GM12801 (cell line): Measurements from ENCODE around the gene RPUSD4.

Experiments
- TF ChIP-seq, protein P1 (sequence below): IDR thresholded peaks from one replicate; pipeline ENCODE4 v1.5.1; 2011; ENCODE audit warnings: control low read depth; ENCODE audit not compliant: insufficient read length; ENCODE audit errors: extremely low read depth

The RPUSD4 gene

GRCh38 chr11:126207896-126208295 is 3.6 kb downstream of the RPUSD4 start:
- TF ChIP-seq, protein P1, sequence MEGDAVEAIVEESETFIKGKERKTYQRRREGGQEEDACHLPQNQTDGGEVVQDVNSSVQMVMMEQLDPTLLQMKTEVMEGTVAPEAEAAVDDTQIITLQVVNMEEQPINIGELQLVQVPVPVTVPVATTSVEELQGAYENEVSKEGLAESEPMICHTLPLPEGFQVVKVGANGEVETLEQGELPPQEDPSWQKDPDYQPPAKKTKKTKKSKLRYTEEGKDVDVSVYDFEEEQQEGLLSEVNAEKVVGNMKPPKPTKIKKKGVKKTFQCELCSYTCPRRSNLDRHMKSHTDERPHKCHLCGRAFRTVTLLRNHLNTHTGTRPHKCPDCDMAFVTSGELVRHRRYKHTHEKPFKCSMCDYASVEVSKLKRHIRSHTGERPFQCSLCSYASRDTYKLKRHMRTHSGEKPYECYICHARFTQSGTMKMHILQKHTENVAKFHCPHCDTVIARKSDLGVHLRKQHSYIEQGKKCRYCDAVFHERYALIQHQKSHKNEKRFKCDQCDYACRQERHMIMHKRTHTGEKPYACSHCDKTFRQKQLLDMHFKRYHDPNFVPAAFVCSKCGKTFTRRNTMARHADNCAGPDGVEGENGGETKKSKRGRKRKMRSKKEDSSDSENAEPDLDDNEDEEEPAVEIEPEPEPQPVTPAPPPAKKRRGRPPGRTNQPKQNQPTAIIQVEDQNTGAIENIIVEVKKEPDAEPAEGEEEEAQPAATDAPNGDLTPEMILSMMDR, result no peak

DNA sequence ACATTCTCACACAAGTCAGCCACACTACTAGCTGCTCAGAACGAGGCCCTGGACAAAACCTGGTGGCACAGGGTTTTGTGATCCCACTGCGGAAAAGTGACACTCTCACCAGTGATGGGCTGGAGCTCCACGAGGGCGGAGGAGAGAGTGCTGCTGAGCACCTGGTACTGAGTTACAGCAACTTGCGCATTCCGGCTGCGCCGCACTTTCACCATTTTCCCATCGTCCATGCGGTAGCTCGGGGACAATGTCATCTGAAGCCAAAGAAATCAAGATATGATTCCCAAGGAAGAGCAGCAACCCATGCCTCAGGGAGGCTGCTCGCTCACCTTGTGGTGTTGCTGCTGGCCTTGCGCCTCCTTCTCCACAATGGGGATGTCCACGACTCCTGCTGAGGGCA is 6.1 kb downstream of the RPUSD4 start:
- TF ChIP-seq, protein P1, result no peak

GRCh38 chr11:126202646-126203359 is 8.6 kb downstream of the RPUSD4 start:
- TF ChIP-seq, protein P1, result no peak

- TF ChIP-seq, protein P1, result no peak
These were observed 12.8 kb downstream of the RPUSD4 start for GRCh38 chr11:126198648-126199047.

GRCh38 chr11:126197277-126197939 is 14.0 kb downstream of the RPUSD4 start:
- TF ChIP-seq, protein P1, result no peak

- TF ChIP-seq, protein P1, result no peak
These were observed 16.3 kb downstream of the RPUSD4 start for GRCh38 chr11:126195119-126195518.

- TF ChIP-seq, protein P1, result no peak
These were observed 17.3 kb downstream of the RPUSD4 start for GRCh38 chr11:126194121-126194543.
